ENCODE data around the gene RAP1GDS1. TPM values are rescaled to one million over a fixed set of nuclear protein-coding genes. Genes with fewer than 3 reads are reported as not detected.
"Not testable (repeated sequence)": the region's sequence is repeated elsewhere in the genome, so short reads cannot be mapped to it uniquely, and the experiment has no call there.

The RAP1GDS1 gene
- polyA plus RNA-seq, 1 donor (not counting 4 experiments of a cell fraction or from before 2014, with no cell fraction given): 58.1 TPM

GRCh38 chr4:98448908-98449307 lies 187.7 kb downstream of the RAP1GDS1 start:
- dilution Hi-C loops (cut with MboI; ENCODE audit: extremely low pct_ligation_motif_present, low sequenced_read_pairs): no loop called here
- Histone ChIP-seq H3K27ac (ENCODE audit: control insufficient read depth, insufficient read depth, low read length) (no peak overlapping the region), H3K79me2 (ENCODE audit: control insufficient read depth, insufficient read depth, low read length) (no peaks in the 10 kb centered on the region), H3K9me1 (ENCODE audit: control insufficient read depth, extremely low read depth, insufficient read depth, low read length) (no peaks in the 10 kb centered on the region), H3K9ac (ENCODE audit: control insufficient read depth, extremely low read depth, insufficient read depth, low read length) (no peak overlapping the region), H3K9me3 (ENCODE audit: control insufficient read depth, low read depth, low read length) (no peaks in the 10 kb centered on the region), H3K27me3 (ENCODE audit: control insufficient read depth, extremely low read depth, insufficient read depth, low read length) (no peaks in the 10 kb centered on the region), H4K20me1 (ENCODE audit: control insufficient read depth, extremely low read depth, insufficient read depth, low read length) (no peaks in the 10 kb centered on the region), H2AFZ (ENCODE audit: control insufficient read depth, low read length) (no peak overlapping the region), H3K4me3 (ENCODE audit: control insufficient read depth in 2 of 3, extremely low read depth in 1 of 3, insufficient read depth in 2 of 3, low read depth in 1 of 3, low read length in 3 of 3) (no peak overlapping the region), H3K4me1 (ENCODE audit: control insufficient read depth, extremely low read depth, insufficient read depth, low read length) (peaks cover 31% of the 10 kb centered on the region), H3K36me3 (ENCODE audit: control insufficient read depth in 2 of 2, extremely low read depth in 1 of 2, insufficient read depth in 2 of 2, low read length in 2 of 2) (peaks cover 2 to 3% of the 10 kb centered on the region in 2 experiments), H3K4me2 (ENCODE audit: control insufficient read depth, extremely low read depth, insufficient read depth, low read depth, low read length) (peak overlapping the region; percentile 22)
- FAIRE-seq (peak; percentile 84), DNase-seq (ENCODE audit: low read depth, low spot score) (no peak)
- no peak for TF ChIP-seq EZH2 (IDR thresholded peaks at IDR 0.05; ENCODE audit: low read length)
- no peak for TF ChIP-seq CTCF (optimal IDR thresholded peaks at IDR 0.05 in 1 of 3, IDR thresholded peaks at IDR 0.05 in 1 of 3, conservative IDR thresholded peaks at IDR 0.05 in 1 of 3; ENCODE audit: extremely low read depth in 1 of 3, insufficient read depth in 2 of 3, low read length in 3 of 3)

GRCh38 chr4:98452091-98452490 lies 190.9 kb downstream of the RAP1GDS1 start:
- H3K4me3 ChIP-seq (ENCODE audit: control insufficient read depth in 2 of 3, extremely low read depth in 1 of 3, insufficient read depth in 2 of 3, low read depth in 1 of 3, low read length in 3 of 3): no peak overlapping the region
- no peak overlapping the region for H2AFZ ChIP-seq (ENCODE audit: control insufficient read depth, low read length)
- H3K9ac ChIP-seq (ENCODE audit: control insufficient read depth, extremely low read depth, insufficient read depth, low read length): no peak overlapping the region
- H3K79me2 ChIP-seq (ENCODE audit: control insufficient read depth, insufficient read depth, low read length): no peaks in the 10 kb centered on the region
- H3K9me1 ChIP-seq (ENCODE audit: control insufficient read depth, extremely low read depth, insufficient read depth, low read length): no peaks in the 10 kb centered on the region
- peaks cover 21% of the 10 kb centered on the region for H3K4me1 ChIP-seq (ENCODE audit: control insufficient read depth, extremely low read depth, insufficient read depth, low read length)
- FAIRE-seq: no peak
- dilution Hi-C loops (cut with MboI; ENCODE audit: extremely low pct_ligation_motif_present, low sequenced_read_pairs): no loop called here
- H3K27me3 ChIP-seq (ENCODE audit: control insufficient read depth, extremely low read depth, insufficient read depth, low read length): no peaks in the 10 kb centered on the region
- no peak overlapping the region for H3K4me2 ChIP-seq (ENCODE audit: control insufficient read depth, extremely low read depth, insufficient read depth, low read depth, low read length)
- TF ChIP-seq CTCF (optimal IDR thresholded peaks at IDR 0.05 in 1 of 3, IDR thresholded peaks at IDR 0.05 in 1 of 3, conservative IDR thresholded peaks at IDR 0.05 in 1 of 3; ENCODE audit: extremely low read depth in 1 of 3, insufficient read depth in 2 of 3, low read length in 3 of 3) (no peak), EZH2 (IDR thresholded peaks at IDR 0.05; ENCODE audit: low read length) (no peak)
- H4K20me1 ChIP-seq (ENCODE audit: control insufficient read depth, extremely low read depth, insufficient read depth, low read length): no peaks in the 10 kb centered on the region
- DNase-seq (ENCODE audit: low read depth, low spot score): no peak
- H3K27ac ChIP-seq (ENCODE audit: control insufficient read depth, insufficient read depth, low read length): no peak overlapping the region
- H3K9me3 ChIP-seq (ENCODE audit: control insufficient read depth, low read depth, low read length): no peaks in the 10 kb centered on the region
- H3K36me3 ChIP-seq (ENCODE audit: control insufficient read depth in 2 of 2, extremely low read depth in 1 of 2, insufficient read depth in 2 of 2, low read length in 2 of 2): peaks cover 0 to 3% of the 10 kb centered on the region in 2 experiments

GRCh38 chr4:98457422-98457821 lies 196.2 kb downstream of the RAP1GDS1 start:
- DNase-seq (ENCODE audit: low read depth, low spot score); FAIRE-seq; H3K79me2 ChIP-seq (ENCODE audit: control insufficient read depth, insufficient read depth, low read length); H3K9me3 ChIP-seq (ENCODE audit: control insufficient read depth, low read depth, low read length); H3K36me3 ChIP-seq (ENCODE audit: control insufficient read depth in 2 of 2, extremely low read depth in 1 of 2, insufficient read depth in 2 of 2, low read length in 2 of 2); H3K9me1 ChIP-seq (ENCODE audit: control insufficient read depth, extremely low read depth, insufficient read depth, low read length); H3K27me3 ChIP-seq (ENCODE audit: control insufficient read depth, extremely low read depth, insufficient read depth, low read length); H3K4me3 ChIP-seq (ENCODE audit: control insufficient read depth in 2 of 3, extremely low read depth in 1 of 3, insufficient read depth in 2 of 3, low read depth in 1 of 3, low read length in 3 of 3); dilution Hi-C loops (cut with MboI; ENCODE audit: extremely low pct_ligation_motif_present, low sequenced_read_pairs); H2AFZ ChIP-seq (ENCODE audit: control insufficient read depth, low read length); H3K9ac ChIP-seq (ENCODE audit: control insufficient read depth, extremely low read depth, insufficient read depth, low read length); H3K4me2 ChIP-seq (ENCODE audit: control insufficient read depth, extremely low read depth, insufficient read depth, low read depth, low read length); H3K4me1 ChIP-seq (ENCODE audit: control insufficient read depth, extremely low read depth, insufficient read depth, low read length); H3K27ac ChIP-seq (ENCODE audit: control insufficient read depth, insufficient read depth, low read length); H4K20me1 ChIP-seq (ENCODE audit: control insufficient read depth, extremely low read depth, insufficient read depth, low read length): not testable (repeated sequence)

GRCh38 chr4:98461121-98461865 lies 200.1 kb downstream of the RAP1GDS1 start:
- DNase-seq (ENCODE audit: low read depth, low spot score); dilution Hi-C loops (cut with MboI; ENCODE audit: extremely low pct_ligation_motif_present, low sequenced_read_pairs); H3K9me3 ChIP-seq (ENCODE audit: control insufficient read depth, low read depth, low read length); H3K36me3 ChIP-seq (ENCODE audit: control insufficient read depth in 2 of 2, extremely low read depth in 1 of 2, insufficient read depth in 2 of 2, low read length in 2 of 2); H3K4me3 ChIP-seq (ENCODE audit: control insufficient read depth in 2 of 3, extremely low read depth in 1 of 3, insufficient read depth in 2 of 3, low read depth in 1 of 3, low read length in 3 of 3); H3K4me2 ChIP-seq (ENCODE audit: control insufficient read depth, extremely low read depth, insufficient read depth, low read depth, low read length); H3K27me3 ChIP-seq (ENCODE audit: control insufficient read depth, extremely low read depth, insufficient read depth, low read length); H4K20me1 ChIP-seq (ENCODE audit: control insufficient read depth, extremely low read depth, insufficient read depth, low read length); H3K9me1 ChIP-seq (ENCODE audit: control insufficient read depth, extremely low read depth, insufficient read depth, low read length); H2AFZ ChIP-seq (ENCODE audit: control insufficient read depth, low read length); H3K27ac ChIP-seq (ENCODE audit: control insufficient read depth, insufficient read depth, low read length); H3K4me1 ChIP-seq (ENCODE audit: control insufficient read depth, extremely low read depth, insufficient read depth, low read length); H3K79me2 ChIP-seq (ENCODE audit: control insufficient read depth, insufficient read depth, low read length); H3K9ac ChIP-seq (ENCODE audit: control insufficient read depth, extremely low read depth, insufficient read depth, low read length); FAIRE-seq: not testable (repeated sequence)
